Activated CD4-positive, CD25-positive, alpha-beta regulatory T cell treated with anti-CD3 and anti-CD28 coated beads, Interleukin-2, amount 50 U/mL, for 72 hours (primary cell): ENCODE results near the gene MIPOL1.
"Not testable (repeated sequence)": the region's sequence is repeated elsewhere in the genome, so short reads cannot be mapped to it uniquely, and the experiment has no call there.

Experiments used
- DNase-seq: peaks from one replicate; pipeline ENCODE4 v3.0.0; 2021

The MIPOL1 gene

GRCh38 chr14:37555596-37555995 is 357.9 kb downstream of the MIPOL1 start:
- DNase-seq, result not testable (repeated sequence)

DNA sequence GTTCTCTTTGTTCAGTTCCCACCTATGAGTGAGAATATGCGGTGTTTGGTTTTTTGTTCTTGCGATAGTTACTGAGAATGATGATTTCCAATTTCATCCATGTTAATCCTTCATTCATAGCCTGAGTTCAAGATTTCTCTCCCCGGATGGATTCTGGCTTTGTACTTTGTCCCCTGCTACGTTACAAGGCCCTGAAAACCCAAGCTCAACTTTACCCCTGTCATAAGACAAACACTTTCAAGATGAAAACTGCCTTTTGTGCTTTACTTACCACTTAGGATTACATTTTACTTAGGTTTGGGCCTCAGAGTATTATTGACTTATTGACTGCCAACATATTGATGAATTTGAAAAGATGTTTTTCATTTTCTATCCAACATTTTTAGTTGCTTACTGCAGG is 361.0 kb downstream of the MIPOL1 start:
- no peak for DNase-seq

GRCh38 chr14:37559386-37559785 is 361.6 kb downstream of the MIPOL1 start:
- DNase-seq, result no peak

DNA sequence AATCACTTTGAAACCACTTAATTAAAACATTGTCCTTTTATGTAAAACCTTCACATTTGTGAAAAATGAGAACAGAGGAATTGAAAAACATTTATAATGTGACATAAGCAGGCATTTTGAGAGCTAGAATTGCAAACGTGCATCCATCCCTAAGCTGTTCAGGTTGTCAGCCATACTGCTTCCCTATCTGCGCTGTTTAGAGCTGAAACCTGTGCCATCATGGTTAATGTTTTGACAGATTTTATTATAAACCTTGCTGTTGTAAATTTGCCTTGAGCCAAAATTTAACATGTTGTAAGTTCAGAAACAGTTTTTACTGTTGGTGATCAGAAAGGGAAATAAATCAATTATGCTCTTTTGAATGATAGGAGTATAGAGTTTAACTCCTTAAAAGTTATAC is 365.5 kb downstream of the MIPOL1 start:
- DNase-seq, result no peak

- DNase-seq, result no peak
Measured at GRCh38 chr14:37565550-37565949, 367.8 kb downstream of the MIPOL1 start.

DNA sequence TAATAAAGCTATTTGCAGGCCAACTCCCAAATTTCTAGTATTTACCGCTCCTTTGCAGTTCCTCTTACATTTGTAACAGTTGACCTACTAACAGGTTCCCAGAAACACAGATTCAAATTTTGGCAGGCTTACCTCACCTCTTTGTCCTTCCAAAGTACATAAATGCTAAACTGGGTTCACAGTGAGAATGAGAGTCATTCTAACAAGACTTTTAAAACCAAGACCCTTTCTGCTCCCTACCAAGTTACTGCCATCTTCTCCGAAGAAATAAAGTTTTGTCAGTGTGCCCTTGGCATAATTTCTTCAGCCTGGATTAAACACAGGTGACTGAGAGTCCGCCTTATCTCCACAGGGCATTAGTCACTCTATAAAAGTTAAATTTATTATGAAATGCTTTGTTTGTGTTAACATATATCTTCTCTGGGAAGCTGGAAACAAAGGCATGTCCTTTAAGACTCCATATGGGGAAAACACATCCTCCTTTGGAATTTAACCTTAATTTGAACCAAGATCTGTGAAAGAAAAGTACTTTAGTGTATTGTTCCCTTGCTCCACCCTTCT is 369.2 kb downstream of the MIPOL1 start:
- DNase-seq, result no peak

DNA sequence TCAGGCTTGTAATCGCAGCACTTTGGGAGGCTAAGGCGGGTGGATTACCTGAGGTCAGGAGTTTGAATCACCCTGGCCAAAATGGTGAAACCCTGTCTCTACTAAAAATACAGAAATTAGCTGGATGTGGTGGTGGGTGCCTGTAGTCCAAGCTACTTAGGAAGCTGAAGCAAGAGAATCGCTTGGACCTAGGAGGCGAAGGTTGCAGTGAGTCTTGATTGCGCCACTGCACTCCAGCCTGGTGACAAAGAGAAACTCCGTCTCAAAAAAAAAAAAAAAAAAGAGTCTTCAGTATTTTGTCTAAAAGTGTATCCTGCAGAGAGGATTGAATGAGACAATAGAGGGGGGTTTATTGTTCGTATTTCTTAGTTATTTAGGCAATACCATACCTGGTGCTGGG is 372.0 kb downstream of the MIPOL1 start:
- no peak for DNase-seq

DNA sequence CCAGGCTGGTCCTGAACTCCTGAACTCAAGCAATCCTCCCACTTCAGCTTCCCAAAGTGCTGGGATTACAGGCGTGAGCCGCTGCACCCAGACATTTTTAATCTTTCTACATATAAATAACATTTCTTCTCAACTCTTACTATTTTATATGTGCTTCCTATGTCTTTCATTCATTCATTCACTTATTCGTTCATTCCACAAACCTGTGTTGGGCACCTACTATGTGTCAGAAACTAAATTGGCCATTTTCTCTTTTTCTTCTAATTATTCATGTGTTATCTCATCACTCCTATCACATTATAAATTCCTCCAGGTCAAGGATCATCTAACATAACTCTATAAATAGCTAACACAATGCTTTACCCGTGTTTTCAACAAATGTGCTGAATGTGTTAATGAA is 373.7 kb downstream of the MIPOL1 start:
- DNase-seq, result no peak

DNA sequence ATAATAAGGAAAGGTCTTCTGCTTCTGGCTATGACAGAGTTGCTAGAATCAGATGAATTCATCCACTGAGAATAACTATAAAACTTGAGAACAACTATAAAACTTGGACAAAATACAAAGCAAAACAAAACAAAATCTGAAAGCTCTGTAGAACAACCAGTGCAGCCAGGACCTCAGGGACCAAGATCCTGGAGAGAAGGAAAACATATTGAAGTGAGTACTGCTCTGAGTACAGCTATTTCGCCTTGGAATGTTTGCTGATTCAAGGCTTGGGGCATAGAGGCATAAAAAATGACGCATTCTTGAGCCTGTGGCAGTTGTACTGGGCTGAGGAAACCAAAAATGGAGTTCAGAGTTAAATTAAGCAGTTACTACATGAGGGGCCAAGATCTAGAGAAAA is 375.6 kb downstream of the MIPOL1 start:
- no peak for DNase-seq

GRCh38 chr14:37579274-37579673 is 381.5 kb downstream of the MIPOL1 start:
- no peak for DNase-seq

- DNase-seq, result no peak
Measured at GRCh38 chr14:37580146-37580545, 382.4 kb downstream of the MIPOL1 start.

DNA sequence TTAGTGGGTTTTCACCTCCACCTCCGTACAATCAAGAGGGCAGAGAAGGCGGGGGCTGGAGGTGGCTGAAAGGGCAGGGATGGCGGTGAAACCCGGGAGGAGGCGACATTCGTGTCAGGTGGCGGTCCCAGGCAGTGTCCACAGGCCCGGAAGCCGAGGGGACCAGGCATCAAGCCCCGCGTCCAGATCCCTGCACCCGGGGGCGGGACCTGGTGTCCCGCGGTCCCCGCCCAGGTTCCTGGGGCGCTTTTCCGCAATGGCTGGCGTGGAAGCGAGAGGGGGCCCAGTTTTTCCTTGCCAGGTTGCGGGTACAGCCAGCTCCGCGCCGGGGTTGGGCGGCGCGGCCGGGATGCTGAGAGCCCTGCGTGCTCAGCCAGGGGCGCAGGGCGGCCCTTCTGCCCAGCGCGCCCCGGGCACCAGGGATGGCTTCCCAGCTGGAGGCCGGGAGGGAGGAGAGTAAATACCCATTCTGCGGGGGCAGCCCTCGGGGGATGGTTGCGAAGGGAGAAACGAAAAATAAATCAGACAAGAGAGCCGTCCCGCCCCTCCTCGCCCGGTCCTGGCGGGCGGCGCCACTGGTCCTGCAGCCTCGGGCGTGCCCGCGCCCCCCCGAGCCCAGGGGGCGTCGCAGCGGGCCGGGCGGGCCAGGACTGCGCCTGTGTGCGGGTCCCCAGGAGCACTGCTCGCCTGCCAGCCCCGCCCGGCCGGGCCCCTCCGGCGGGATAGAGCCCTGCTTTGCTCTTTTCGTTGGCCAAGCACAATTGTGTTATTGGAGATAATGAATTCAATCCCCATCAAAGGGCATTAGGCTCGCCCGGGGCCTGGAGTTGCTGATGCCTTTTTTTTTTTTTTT is 385.8 kb downstream of the MIPOL1 start:
- no peak for DNase-seq

DNA sequence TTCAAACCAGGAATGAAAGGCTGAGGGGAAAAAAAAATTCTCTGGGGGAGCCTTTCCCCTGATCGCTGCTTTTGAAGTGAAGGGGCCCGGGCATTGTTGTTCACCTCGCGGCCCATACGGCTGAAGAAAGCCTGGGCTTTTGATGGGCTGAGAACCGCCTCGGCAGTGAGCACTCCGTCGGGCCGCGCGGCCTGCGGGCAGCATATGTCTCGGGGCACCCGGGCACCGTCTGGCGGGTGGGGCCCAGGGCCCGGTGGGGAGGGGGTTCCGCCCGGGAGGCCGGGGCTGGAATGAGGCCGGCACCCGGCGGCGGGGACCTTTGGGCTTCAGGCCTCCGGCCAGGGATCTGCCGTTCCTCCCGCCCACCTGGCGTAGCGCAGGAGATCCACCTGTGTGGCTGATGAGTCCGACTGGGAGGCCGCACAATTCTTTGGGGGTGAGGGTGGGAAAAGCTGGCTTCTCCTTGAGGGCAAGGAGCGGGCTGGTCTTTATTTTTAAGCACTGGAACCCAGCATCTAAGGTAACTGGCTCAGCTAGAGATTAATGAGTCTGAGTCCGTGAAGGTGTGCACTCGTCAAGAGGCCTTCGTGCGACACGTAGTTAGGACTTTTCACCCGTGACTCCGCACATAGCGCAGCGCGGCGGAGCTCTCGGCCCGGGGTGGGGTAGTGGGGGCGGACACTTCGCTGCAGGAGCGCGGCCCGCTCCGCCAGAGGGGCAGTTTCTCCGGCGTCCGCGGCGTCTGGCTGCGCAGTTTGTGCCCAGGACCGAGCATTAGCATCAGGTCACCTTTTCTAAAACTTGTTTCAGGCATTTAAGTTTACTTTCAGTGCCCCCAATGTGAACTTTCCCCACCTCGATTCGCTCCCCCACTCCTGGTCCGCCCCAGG is 386.7 kb downstream of the MIPOL1 start:
- DNase-seq, result no peak

DNA sequence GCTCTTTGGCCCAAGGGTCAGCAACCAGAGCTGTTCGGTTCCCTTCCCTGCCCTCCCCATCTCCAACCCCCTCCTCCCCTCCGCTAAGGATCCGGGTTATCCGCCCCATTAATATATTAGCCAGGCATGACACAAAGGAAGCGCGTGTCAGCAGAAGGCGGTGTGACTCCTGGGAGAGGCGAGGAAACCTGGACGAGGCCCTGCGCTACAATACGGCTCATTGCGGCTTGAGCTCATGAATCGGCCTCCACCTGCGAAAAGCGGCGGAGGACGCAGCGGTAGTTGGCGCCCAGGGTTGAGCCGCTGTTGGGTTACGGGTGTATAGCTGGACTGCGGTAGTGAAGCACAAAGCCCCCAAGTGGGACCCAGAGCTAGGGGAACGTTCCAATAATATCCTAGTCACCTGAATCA is 387.4 kb downstream of the MIPOL1 start:
- no peak for DNase-seq

- DNase-seq, result no peak
Measured at GRCh38 chr14:37585971-37586796, 388.4 kb downstream of the MIPOL1 start.

- DNase-seq, result no peak
Measured at GRCh38 chr14:37586797-37587130, 389.0 kb downstream of the MIPOL1 start.

DNA sequence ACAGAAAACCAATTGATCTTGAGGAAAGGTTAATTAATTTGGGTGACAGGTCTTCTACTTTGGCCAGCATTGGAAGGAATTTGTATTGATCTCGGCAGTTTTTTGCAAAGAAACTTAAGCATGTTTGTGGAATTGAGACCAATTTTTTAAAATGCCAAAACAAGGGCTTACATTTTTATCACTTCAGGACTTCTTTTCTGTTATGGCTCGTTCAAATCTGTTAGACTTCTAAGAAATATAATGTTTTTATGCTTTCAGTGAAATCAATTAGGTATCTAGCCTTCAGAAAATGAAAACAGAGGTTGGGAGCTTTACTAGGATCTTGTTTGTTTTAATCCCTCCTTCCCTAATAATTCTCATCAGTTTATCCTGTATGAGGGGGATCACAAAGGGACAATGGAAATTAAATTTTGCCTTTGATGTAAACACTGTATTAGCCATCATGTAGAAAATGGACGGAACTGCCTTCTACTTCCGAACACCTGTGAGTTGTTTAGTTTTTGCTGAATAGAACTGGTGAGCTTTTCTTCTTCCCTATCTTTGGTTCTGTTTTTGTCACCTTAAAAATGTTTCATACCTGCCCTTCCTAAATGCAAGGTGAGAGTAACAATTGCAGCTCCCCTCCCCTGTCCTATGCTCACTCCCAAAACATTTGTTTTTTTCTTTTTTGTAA is 389.5 kb downstream of the MIPOL1 start:
- DNase-seq, result no peak

DNA sequence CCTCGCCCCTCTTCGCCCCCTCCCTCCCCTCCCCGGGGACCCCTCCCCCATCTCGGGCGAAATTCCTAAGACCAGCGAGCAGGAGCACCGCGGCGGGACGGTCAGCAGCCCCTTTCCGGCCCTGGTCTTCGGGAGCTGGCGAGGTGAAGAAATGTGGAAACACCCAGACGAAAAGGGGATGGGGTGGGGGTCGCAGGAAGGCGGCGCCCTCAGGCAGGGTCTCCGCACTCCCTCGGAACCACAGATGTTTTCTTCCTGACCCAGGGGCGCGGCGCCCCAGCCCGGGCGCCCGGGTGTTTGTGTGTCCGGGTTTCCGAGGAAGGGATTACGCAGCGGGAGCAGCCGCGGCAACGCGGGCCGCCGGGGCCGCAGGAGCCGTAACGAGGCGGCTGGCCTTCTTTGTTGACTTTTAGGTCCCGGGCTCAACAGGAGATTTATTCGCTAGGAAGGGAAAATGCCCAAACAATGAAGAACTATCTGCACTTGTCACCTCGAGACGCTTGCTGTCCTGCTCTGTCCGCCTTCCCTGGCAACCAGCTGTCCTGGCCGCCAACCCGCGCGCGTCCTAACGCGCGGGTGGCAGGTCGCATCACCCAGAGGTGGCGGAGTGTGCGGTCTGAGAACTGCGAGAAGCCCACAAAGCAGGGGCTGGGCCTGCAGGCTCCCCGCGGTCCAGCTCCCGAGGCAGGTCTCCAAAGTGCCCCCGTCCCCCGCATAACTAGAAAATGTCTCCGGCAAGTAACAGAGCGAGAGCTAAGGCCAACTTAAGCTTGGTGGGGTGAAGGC is 390.3 kb downstream of the MIPOL1 start:
- DNase-seq, result no peak

GRCh38 chr14:37588667-37588955 is 390.9 kb downstream of the MIPOL1 start:
- DNase-seq, result no peak

- no peak for DNase-seq
Measured at GRCh38 chr14:37588956-37589714, 391.4 kb downstream of the MIPOL1 start.
